HEK293 (cell line): ENCODE measurements around the gene MCF2L.

Experiments used
- CTCF ChIP-seq: fragments of 450-650 bp; formaldehyde crosslinking; IDR thresholded peaks from 2 replicates; pipeline ENCODE4 v1.5.1; 2016; ENCODE audit warnings: missing biosample characterization, missing genetic modification characterization
- SETDB1 ChIP-seq: IDR thresholded peaks from one replicate; pipeline ENCODE4 v1.6.1; 2017; ENCODE audit warnings: mild to moderate bottlenecking, low read length, moderate library complexity, mixed read lengths; ENCODE audit not compliant: insufficient read length
- ZNF549 ChIP-seq: fragments of 450-650 bp; IDR thresholded peaks from 2 replicates; pipeline ENCODE4 v1.5.1; 2018; ENCODE audit warnings: missing biosample characterization, missing genetic modification characterization, mild to moderate bottlenecking, inconsistent platforms, moderate library complexity
- ZNF558 ChIP-seq: fragments of 450-650 bp; formaldehyde crosslinking; IDR thresholded peaks from 2 replicates; pipeline ENCODE4 v1.5.1; 2016; ENCODE audit warnings: missing biosample characterization, missing genetic modification characterization
- TF ChIP-seq, protein P1 (sequence below): fragments of 450-650 bp; formaldehyde crosslinking; IDR thresholded peaks from 2 replicates; pipeline ENCODE4; 2016; ENCODE audit warnings: missing biosample characterization, missing genetic modification characterization

- TF ChIP-seq ZNF549 (tag by site-specific recombination) (no peak), CTCF (no peak), SETDB1 (no peak), ZNF558 (tag by site-specific recombination) (no peak)
- TF ChIP-seq, protein P1, sequence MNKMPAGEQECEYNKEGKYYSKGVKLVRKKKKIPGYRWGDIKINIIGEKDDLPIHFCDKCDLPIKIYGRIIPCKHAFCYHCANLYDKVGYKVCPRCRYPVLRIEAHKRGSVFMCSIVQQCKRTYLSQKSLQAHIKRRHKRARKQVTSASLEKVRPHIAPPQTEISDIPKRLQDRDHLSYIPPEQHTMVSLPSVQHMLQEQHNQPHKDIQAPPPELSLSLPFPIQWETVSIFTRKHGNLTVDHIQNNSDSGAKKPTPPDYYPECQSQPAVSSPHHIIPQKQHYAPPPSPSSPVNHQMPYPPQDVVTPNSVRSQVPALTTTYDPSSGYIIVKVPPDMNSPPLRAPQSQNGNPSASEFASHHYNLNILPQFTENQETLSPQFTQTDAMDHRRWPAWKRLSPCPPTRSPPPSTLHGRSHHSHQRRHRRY, result no peak
Observed at GRCh38 chr13:113077566-113077952, 108.5 kb downstream of the MCF2L start.
